Activated T-cell treated with anti-CD3 and anti-CD28 coated beads, Interleukin-2, amount 50 U/mL, for 4 hours (primary cell): Measurements from ENCODE around the gene OMA1. TPM values are rescaled to one million over a fixed set of nuclear protein-coding genes. Genes with fewer than 3 reads are reported as not detected.

ENCODE experiments used
- ATAC-seq, 2 donors: fragments of 200-7000 bp; cut with Tn5 transposase; one replicate each; pipeline ENCODE4 v1.10.0; 2021
- DNase-seq: peaks from one replicate; pipeline ENCODE4 v3.0.0-alpha.2; 2020
- H3K27me3 Mint-ChIP-seq: one replicate; pipeline ENCODE4 v1.8.0; 2021; ENCODE audit warnings: low read depth, mixed read lengths
- H3K36me3 Mint-ChIP-seq: one replicate; pipeline ENCODE4 v1.8.0; 2022; ENCODE audit warnings: mixed read lengths; ENCODE audit not compliant: insufficient read depth
- H3K4me1 Mint-ChIP-seq: one replicate; pipeline ENCODE4 v1.8.0; 2021; ENCODE audit warnings: low read depth, mixed read lengths
- H3K4me3 Mint-ChIP-seq: one replicate; pipeline ENCODE4 v1.8.0; 2021; ENCODE audit warnings: mild to moderate bottlenecking, moderate library complexity, mixed read lengths
- H3K9me3 Mint-ChIP-seq: one replicate; pipeline ENCODE4 v1.8.0; 2021; ENCODE audit warnings: mixed read lengths
- total RNA-seq, 3 donors: library from RNA; stranded (reverse); gene quantifications; one replicate each; pipeline ENCODE4 v1.2.1, GENCODE V29; 2021

Gene OMA1
- total RNA-seq, 3 donors from 2014 or later: 5.4 to 5.6 (median 5.4) TPM

DNA sequence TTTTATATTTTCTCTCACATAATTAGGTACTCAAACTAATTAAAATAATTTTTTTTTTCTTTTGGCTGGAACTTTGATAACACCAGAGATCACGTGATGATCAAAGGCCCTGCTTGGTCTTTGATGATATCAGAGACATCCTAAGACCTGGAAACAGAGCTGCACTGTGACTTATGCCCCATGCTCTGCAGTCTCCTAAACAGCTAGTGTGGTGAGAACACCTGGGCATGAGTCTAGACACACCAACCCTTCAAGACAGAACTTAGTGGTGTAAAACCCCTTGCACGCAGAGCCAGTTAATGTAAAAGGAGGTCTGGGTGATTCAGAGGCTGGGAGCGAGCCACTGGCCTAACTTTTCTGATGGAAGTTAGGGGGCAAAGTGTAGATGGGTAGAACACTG, 70.3 kb downstream of the OMA1 start:
- H3K4me1 Mint-ChIP-seq: no peaks in the 10 kb centered on the region
- DNase-seq (no peak), ATAC-seq (no peak)
- no peak overlapping the region for H3K4me3 Mint-ChIP-seq
- H3K36me3 Mint-ChIP-seq: peaks cover 16% of the 10 kb centered on the region
- H3K9me3 Mint-ChIP-seq: no peaks in the 10 kb centered on the region
- H3K27me3 Mint-ChIP-seq: no peaks in the 10 kb centered on the region

DNA sequence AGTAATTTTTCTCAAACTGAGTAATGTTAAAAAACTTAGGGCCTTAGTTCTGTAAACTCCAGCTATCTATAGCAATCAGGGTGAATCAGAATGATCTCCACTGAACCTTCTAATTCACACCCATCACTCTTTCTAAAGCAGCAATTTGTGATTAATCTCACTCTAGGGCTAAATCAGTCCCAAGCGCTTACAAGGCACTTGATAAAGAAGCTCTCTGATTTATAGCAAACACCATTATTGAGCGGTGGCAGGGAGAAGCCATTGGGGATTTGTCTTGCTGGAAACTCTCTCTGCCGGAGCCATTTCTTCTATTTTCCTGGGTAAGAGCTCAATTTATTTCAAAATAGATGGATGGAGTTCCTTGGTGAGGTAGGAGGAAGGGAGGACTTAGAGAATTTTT, 77.0 kb downstream of the OMA1 start:
- H3K4me3 Mint-ChIP-seq: no peak overlapping the region
- peaks cover 6% of the 10 kb centered on the region for H3K36me3 Mint-ChIP-seq
- H3K4me1 Mint-ChIP-seq: no peaks in the 10 kb centered on the region
- DNase-seq (no peak), ATAC-seq (no peak)
- H3K27me3 Mint-ChIP-seq: no peaks in the 10 kb centered on the region
- H3K9me3 Mint-ChIP-seq: no peaks in the 10 kb centered on the region

DNA sequence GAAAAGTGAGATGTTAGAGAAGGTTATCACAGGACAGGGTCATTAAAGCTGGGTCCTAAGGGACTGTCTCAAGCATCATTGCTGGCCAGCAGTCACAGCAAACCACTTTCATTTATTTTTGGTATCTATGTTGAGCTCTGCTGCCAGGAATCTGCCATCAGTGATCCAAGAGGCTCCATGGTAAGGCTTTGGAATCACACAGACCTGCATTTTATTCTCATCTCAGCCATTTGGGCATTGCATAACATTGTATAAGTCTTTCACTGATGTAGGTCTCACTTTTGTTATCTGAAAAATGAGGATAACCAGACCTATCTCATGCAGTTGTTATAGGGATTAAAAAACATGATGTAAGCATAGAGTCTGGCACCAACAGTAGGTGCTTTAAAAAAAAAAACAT, 77.5 kb downstream of the OMA1 start:
- no peak overlapping the region for H3K4me3 Mint-ChIP-seq
- H3K36me3 Mint-ChIP-seq: peaks cover 6% of the 10 kb centered on the region
- no peaks in the 10 kb centered on the region for H3K9me3 Mint-ChIP-seq
- H3K4me1 Mint-ChIP-seq: no peaks in the 10 kb centered on the region
- H3K27me3 Mint-ChIP-seq: no peaks in the 10 kb centered on the region
- ATAC-seq (no peak), DNase-seq (no peak)

DNA sequence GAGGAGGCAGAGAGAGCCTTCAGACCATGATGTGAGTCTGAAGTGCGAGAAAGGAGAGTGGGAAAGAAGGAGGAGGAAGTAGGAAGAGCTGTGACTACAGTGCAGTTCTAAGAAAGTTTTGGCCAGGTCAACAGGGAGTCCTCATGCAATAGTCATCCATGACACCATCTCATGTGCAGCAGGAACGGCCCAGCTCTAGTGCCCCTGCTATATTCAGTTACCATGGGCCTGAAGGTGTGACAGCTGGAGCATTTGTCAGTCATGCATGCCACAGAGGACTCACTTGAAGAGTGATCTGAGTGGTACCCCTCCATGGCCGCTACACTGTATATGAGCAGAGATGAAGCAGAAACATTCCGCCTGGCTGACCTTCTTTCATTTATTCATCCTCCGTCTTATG, 77.9 kb downstream of the OMA1 start:
- DNase-seq (no peak), ATAC-seq (no peak)
- H3K4me1 Mint-ChIP-seq: no peaks in the 10 kb centered on the region
- peaks cover 6% of the 10 kb centered on the region for H3K36me3 Mint-ChIP-seq
- H3K9me3 Mint-ChIP-seq: no peaks in the 10 kb centered on the region
- no peak overlapping the region for H3K4me3 Mint-ChIP-seq
- H3K27me3 Mint-ChIP-seq: no peaks in the 10 kb centered on the region

DNA sequence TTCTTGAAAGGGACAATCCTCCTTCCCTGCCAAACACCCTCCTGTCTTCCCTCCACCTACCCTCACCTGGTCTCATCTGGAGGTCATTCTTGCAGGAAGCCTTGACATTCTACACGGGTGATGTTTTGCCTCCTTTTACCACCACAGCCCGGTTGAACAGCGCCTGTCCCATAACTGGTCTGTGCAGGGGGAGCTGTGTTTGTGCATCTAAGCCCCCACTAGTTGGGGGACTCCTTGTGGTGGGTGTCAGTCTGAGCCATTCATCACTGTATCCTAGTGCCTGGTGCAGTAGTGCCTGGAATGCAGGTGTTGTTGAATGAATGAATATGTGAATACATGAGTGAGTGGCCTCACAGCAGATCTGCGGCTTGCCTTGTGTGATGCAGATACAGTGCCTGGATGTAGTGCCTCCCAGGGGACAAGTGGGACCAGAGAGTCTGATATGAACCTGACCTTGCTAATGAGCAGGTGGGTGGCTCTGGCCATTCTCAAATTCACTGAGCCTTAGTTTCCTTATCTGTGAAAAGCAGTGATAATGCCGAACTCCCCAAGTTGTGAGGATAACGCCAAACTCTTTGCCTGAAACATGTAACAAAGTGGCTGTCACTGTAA, 79.8 kb downstream of the OMA1 start:
- Mint-ChIP-seq H3K27me3 (no peaks in the 10 kb centered on the region), H3K9me3 (no peaks in the 10 kb centered on the region), H3K4me1 (no peaks in the 10 kb centered on the region), H3K4me3 (no peak overlapping the region), H3K36me3 (peaks cover 7% of the 10 kb centered on the region)
- DNase-seq (no peak), ATAC-seq (no peak)

DNA sequence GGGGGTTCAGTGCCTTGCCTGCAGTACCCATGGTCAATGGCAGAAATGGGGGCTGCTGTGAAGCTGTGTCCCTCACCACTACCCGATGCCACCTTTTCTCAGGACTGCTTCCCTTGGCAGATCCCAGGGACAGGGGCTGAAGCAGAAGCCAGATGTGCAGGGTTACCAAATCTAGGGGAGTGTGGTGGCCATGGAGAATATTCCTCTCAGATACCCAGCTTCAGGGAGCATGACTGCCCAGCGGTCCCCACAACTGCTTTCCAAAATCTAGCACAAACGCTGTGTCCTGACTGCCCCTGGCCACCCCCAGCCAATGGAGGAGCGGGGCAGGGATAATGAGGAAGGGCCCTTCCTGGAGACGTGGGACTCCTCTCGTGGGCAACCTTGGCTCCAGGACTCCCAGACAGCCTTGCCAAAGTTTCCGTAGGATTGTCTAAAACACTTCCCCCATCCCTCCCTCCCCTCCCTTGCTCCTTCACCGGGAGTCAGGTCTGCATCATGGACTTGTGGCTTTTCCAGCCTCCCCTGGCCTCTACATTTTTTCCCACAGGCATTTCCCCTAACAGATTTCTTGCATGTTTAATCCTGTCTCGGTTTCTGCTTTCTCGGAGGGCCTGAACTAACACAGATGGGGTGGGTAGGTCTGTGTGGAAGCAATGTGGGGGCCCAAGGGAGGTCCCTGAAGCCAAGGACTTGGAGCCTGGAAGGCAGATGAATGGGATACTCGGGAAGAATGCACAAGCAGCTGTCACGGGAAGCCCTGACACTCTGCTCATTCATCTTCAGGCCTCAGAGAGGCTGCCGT, 80.5 kb downstream of the OMA1 start:
- H3K36me3 Mint-ChIP-seq: peaks cover 10% of the 10 kb centered on the region
- no peaks in the 10 kb centered on the region for H3K27me3 Mint-ChIP-seq
- no peak for ATAC-seq

DNA sequence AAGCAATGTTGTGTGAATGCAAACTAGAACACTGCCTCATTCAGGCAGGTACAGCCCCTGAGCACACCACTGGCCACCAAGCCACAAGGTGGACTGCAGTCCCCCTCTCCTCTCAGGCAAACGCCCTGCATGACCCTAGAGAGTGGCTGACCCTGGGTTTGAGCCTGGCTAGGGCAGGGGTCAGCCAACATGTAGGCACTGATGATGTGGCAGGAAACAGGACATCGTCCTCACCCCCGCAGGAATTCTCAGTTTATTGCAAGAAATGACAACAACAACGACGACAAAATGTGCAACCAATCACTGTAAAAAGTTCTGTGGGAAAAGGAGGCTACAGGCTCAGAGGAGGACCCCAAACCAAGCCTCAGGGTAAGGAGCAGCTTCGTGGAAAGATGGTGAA, 81.3 kb downstream of the OMA1 start:
- no peaks in the 10 kb centered on the region for H3K27me3 Mint-ChIP-seq
- ATAC-seq (no peak), DNase-seq (no peak)
- peaks cover 10% of the 10 kb centered on the region for H3K36me3 Mint-ChIP-seq
- no peaks in the 10 kb centered on the region for H3K9me3 Mint-ChIP-seq
- H3K4me1 Mint-ChIP-seq: no peaks in the 10 kb centered on the region
- H3K4me3 Mint-ChIP-seq: no peak overlapping the region

More for the DNA sequence above, 80.5 kb downstream of the OMA1 start:
- no peak overlapping the region for H3K4me3 Mint-ChIP-seq
- H3K4me1 Mint-ChIP-seq: no peaks in the 10 kb centered on the region
- no peak for DNase-seq
- no peaks in the 10 kb centered on the region for H3K9me3 Mint-ChIP-seq

DNA sequence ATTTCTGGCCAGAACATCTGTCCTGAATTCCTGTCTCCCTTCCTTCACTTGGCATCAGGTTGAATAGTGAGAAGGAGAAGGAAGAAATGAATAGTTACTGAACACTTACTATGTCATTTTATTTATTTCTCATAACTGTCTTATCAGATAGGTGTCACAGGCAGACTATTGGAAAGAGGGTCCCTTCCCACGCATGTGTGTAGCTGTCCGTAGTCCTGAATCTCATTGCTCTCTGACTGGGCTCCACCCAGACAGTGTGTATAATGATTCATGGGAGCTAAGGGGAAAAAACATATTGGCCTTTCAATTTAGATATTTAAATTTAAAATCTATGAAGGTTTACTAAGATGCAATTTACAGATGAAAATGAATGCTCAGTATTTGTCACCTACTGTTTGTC, 86.1 kb downstream of the OMA1 start:
- no peak overlapping the region for H3K4me3 Mint-ChIP-seq
- no peaks in the 10 kb centered on the region for H3K4me1 Mint-ChIP-seq
- H3K27me3 Mint-ChIP-seq: no peaks in the 10 kb centered on the region
- DNase-seq (no peak), ATAC-seq (no peak)
- H3K36me3 Mint-ChIP-seq: peaks cover 11% of the 10 kb centered on the region
- no peaks in the 10 kb centered on the region for H3K9me3 Mint-ChIP-seq

DNA sequence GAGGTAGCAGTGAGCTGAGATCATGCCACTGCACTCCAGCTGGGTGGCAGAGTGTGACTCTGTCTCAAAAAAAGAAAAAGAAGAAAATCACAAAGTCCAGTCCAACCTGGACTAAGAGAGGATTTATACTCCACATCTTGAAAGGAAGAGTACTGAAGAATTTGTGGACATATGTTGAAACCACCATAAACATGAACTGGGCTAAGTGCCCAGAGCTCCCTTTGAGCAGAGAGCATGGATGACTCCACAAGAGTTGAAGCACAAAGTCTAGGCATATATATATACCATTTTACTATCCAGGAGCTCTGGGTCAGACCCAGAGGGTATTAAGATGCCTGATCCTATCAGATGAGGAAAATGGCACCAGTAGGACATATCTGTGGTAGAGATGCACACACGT, 86.6 kb downstream of the OMA1 start:
- Mint-ChIP-seq H3K4me3 (no peak overlapping the region), H3K4me1 (no peaks in the 10 kb centered on the region), H3K36me3 (peaks cover 10% of the 10 kb centered on the region), H3K27me3 (no peaks in the 10 kb centered on the region), H3K9me3 (no peaks in the 10 kb centered on the region)
- ATAC-seq (no peak), DNase-seq (no peak)

DNA sequence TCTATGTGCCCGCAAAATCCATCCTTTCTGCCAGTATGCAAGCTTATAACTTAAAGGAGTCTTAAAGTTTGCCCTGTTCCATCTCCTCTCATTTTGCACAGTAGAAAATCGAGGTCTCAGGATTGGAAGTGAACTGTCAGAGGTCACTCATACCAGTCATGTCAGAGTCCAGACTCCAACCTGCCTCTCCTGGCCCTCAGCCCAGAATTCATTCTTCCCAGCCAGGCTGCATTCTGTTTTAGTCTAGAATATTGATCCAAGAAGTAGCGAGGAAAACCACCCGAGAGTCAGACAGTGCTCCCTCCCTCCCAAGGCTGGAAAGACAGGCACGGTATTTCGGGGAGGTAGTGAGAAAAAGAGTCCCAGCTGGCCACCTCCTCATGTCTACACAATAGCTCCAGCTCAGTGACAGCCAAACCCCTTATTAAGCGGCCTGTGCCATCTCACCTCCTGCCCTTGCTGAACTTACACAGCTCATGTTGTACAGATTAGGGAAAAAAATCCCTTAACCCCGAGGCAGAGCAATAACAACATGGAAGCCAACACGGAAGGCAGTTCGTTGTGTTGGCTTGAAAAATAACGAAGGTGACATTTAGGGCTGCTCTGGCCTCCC, 89.4 kb downstream of the OMA1 start:
- H3K27me3 Mint-ChIP-seq: no peaks in the 10 kb centered on the region
- no peaks in the 10 kb centered on the region for H3K4me1 Mint-ChIP-seq
- no peak for DNase-seq
- H3K36me3 Mint-ChIP-seq: peaks cover 9% of the 10 kb centered on the region
- no peak for ATAC-seq
- H3K9me3 Mint-ChIP-seq: no peaks in the 10 kb centered on the region
- H3K4me3 Mint-ChIP-seq: no peak overlapping the region

DNA sequence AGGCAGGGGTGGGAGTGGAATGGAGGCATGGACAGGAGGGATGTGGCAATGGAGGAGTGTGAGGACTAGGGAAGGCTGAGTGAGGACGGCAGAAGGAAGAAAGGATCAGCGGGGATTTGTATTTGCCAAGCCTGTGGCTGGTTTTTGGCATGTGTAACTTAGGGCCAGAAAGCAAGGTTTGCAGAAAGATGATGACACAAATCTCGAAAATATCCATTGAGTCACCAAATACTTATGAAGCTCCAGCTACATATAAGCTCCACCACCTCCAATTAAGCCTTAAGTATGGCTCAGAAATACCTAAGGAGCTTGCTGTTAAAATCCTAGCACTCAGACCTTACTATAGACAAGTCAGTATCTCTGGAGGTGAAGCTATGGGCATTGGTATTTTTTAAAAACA, 90.1 kb downstream of the OMA1 start:
- H3K9me3 Mint-ChIP-seq: no peaks in the 10 kb centered on the region
- peaks cover 9% of the 10 kb centered on the region for H3K36me3 Mint-ChIP-seq
- ATAC-seq (no peak), DNase-seq (no peak)
- no peaks in the 10 kb centered on the region for H3K4me1 Mint-ChIP-seq
- H3K27me3 Mint-ChIP-seq: no peaks in the 10 kb centered on the region
- no peak overlapping the region for H3K4me3 Mint-ChIP-seq

DNA sequence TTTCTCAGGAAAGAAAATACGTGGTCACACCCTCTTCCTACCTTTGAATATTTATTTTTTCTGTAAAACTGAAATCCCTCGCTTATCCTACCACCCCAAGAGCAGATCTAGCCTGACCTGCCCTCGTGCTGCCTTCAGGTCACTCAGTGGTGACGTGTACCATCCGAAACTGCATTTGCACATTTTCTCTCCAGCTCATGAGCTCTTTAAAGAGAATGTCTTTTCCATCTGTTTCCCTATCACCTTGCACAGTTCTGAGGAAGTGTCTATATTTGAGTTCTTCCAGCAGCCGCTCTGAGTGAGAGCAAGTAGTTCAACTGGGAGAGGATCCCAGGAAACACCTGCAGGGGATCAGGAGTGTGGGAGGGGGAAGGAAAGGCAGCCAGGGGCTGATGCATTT, 91.7 kb downstream of the OMA1 start:
- DNase-seq (no peak), ATAC-seq (no peak)
- Mint-ChIP-seq H3K4me3 (no peak overlapping the region), H3K36me3 (peaks cover 8% of the 10 kb centered on the region), H3K4me1 (no peaks in the 10 kb centered on the region), H3K9me3 (no peaks in the 10 kb centered on the region), H3K27me3 (no peaks in the 10 kb centered on the region)

DNA sequence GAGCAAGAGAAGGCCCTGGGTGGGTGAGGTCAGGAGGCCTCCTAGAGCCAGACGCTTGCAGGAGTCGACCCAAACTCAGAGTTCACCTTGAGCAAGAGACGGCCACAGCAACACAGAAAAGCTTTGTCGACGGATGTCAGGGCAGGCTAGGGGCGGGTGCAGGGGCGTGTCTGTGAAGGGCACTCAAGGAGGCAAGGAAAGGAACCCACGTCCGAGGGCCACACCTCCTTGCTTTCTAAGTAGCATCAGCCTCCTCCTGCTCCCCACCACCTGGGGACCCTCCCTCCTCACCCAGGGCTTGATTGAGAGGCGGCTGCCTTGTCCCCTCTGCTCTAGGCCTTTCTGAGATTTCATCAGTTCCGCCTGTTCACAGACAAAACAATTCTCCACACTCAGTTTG, 92.1 kb downstream of the OMA1 start:
- H3K9me3 Mint-ChIP-seq: no peaks in the 10 kb centered on the region

DNA sequence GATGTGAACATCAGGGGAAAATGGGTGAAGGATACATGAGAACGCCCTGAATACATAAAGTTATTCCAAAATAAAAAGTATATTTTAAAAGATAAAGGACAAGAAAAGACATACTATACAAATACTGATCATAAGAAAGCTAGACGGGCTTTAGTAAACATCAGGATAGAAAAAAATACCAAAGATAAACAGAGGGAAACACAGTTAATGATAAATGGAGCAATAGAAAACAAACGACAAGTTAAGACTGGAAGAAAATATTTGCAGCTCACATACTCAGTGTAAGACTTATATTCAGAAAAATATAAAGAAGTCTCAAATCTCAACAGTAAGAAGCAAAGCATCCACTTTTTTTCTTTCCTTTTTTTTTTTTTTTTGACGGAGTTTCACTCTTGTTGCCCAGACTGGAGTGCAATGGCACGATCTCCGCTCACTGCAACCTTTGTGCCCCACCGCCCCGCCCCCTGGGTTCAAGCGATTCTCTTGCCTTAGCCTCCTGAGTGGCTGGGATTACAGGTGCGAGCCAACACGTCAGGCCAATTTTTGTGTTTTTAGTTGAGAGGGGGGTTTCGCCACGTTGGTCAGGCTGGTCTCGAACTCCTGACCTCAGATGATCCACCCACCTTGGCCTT, 94.8 kb downstream of the OMA1 start:
- H3K27me3 Mint-ChIP-seq: no peaks in the 10 kb centered on the region
- DNase-seq: no peak
- no peaks in the 10 kb centered on the region for H3K9me3 Mint-ChIP-seq
- no peaks in the 10 kb centered on the region for H3K4me1 Mint-ChIP-seq
- no peak for ATAC-seq
- H3K4me3 Mint-ChIP-seq: no peak overlapping the region
- peaks cover 4% of the 10 kb centered on the region for H3K36me3 Mint-ChIP-seq

More for the DNA sequence above, 92.1 kb downstream of the OMA1 start:
- Mint-ChIP-seq H3K4me1 (no peaks in the 10 kb centered on the region), H3K4me3 (no peak overlapping the region), H3K36me3 (peaks cover 8% of the 10 kb centered on the region), H3K27me3 (no peaks in the 10 kb centered on the region)
- DNase-seq (no peak), ATAC-seq (no peak)
